ENCODE measurements around the gene ZNF273. TPM values are rescaled to one million over a fixed set of nuclear protein-coding genes. Genes with fewer than 3 reads are reported as not detected.

The ZNF273 gene
- total and polyA plus RNA-seq, 10 of the 15 experiments (the other 5 are each of a cell fraction or from before 2014, with no cell fraction given): 4.8 to 12.3 (median 7.8) TPM

DNA sequence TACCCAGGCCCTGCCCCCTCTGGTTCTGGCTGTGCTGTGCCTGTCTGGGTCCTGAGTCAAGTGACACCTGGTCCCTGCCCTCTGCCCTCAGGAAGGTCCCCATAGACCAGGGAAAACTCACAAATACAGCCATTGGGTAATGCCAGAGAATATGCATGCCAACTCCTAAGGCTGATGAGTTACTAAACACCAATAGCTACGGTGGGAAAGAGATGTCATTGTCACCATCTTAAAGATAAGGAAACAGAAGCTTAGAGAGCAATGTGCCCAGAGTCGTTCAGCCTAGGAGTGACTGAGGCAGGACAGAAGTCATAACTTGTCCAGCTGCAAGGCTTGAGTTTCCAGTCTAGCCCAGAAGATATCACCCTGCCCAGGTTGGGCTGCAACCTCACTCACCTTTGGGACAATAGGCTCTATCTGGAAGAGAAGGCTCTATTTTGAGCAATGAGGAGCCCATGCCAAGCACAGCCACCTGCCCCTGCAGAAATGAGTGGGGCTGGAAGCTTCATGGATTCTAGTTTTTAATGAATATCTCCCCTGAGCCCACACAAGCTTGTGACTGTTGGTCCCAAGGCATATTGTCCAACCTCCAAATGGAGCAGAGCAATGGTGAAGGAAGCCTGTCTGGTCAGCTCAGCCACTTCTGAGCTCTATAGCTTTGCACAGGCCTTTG lies 42.6 kb downstream of the ZNF273 start:
- WGBS (ENCODE audit: insufficient coverage, insufficient replicate concordance, low lambda C conversion rate, missing lambda C conversion rate): 0% methylated on average over 2 of the region's 2 CpGs
- H3K4me1 ChIP-seq (ENCODE audit: control insufficient read depth, insufficient read depth, low read length): no peaks in the 10 kb centered on the region
- no peaks in the 10 kb centered on the region; a peak in 1 of 4 replicates for H3K27me3 ChIP-seq (replicated peaks in 1 of 2; ENCODE audit: control insufficient read depth in 2 of 2, insufficient read depth in 2 of 2, low read length in 1 of 2)
- ATAC-seq (no peak), DNase-seq (ENCODE audit: low read depth, low spot score) (no peak), FAIRE-seq (no peak)
- H4K20me1 ChIP-seq (ENCODE audit: control insufficient read depth, insufficient read depth): no peaks in the 10 kb centered on the region
- no peak overlapping the region for H3K4me3 ChIP-seq
- RAD21 ChIA-PET (ENCODE audit: unreplicated experiment): no interaction called here
- no peaks in the 10 kb centered on the region for H3K36me3 ChIP-seq (ENCODE audit: control insufficient read depth in 2 of 2, insufficient read depth in 2 of 2, low read length in 1 of 2)
- H3K27ac ChIP-seq (ENCODE audit: control insufficient read depth, insufficient read depth): no peak overlapping the region
- H2AFZ ChIP-seq (ENCODE audit: control insufficient read depth, low read depth, low read length): no peak overlapping the region
- CTCF ChIA-PET: interaction anchor here (1.3 kb wide), 1 partner anchor 42 kb away, joined by 5 read pairs; the partner anchor contains the start of gene ZNF273
- intact Hi-C loops (cut with micrococcal nuclease; ENCODE audit: unreplicated experiment) (no loop called here), in situ Hi-C loops (cut with MboI) (no loop called here)
- no peak overlapping the region for H3K9ac ChIP-seq (ENCODE audit: control insufficient read depth, insufficient read depth, low read length)
- H3K9me3 ChIP-seq (replicated peaks; ENCODE audit: control insufficient read depth, insufficient read depth, low read length): no peaks in the 10 kb centered on the region; the same call in 2 of the 3 replicates
- BruUV-seq (replicated peaks): no TSS peak
- TF ChIP-seq, protein P1, sequence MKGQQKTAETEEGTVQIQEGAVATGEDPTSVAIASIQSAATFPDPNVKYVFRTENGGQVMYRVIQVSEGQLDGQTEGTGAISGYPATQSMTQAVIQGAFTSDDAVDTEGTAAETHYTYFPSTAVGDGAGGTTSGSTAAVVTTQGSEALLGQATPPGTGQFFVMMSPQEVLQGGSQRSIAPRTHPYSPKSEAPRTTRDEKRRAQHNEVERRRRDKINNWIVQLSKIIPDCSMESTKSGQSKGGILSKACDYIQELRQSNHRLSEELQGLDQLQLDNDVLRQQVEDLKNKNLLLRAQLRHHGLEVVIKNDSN (IDR thresholded peaks at IDR 0.05; ENCODE audit: borderline replicate concordance, extremely low read length, insufficient read depth, low read depth, low read length): no peak
- TF ChIP-seq POLR2A (IDR thresholded peaks at IDR 0.05; ENCODE audit: low read depth, low read length): no peak
- TF ChIP-seq TBL1XR1 (IDR thresholded peaks at IDR 0.05; ENCODE audit: low read depth, low read length): no peak
- no peak for TF ChIP-seq NFYB (IDR thresholded peaks at IDR 0.05; ENCODE audit: insufficient read depth, low read depth, low read length)
- no peak for TF ChIP-seq ASH2L (IDR thresholded peaks at IDR 0.05; ENCODE audit: borderline replicate concordance, low read depth)
- TF ChIP-seq MEF2A (IDR thresholded peaks at IDR 0.05; ENCODE audit: insufficient read depth, low read depth, low read length): no peak
- TF ChIP-seq CHD2 (IDR thresholded peaks at IDR 0.05; ENCODE audit: borderline replicate concordance, low read depth, low read length): no peak
- TF ChIP-seq, protein P2, sequence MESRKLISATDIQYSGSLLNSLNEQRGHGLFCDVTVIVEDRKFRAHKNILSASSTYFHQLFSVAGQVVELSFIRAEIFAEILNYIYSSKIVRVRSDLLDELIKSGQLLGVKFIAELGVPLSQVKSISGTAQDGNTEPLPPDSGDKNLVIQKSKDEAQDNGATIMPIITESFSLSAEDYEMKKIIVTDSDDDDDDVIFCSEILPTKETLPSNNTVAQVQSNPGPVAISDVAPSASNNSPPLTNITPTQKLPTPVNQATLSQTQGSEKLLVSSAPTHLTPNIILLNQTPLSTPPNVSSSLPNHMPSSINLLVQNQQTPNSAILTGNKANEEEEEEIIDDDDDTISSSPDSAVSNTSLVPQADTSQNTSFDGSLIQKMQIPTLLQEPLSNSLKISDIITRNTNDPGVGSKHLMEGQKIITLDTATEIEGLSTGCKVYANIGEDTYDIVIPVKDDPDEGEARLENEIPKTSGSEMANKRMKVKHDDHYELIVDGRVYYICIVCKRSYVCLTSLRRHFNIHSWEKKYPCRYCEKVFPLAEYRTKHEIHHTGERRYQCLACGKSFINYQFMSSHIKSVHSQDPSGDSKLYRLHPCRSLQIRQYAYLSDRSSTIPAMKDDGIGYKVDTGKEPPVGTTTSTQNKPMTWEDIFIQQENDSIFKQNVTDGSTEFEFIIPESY (IDR thresholded peaks at IDR 0.05): no peak
- TF ChIP-seq, protein P3, sequence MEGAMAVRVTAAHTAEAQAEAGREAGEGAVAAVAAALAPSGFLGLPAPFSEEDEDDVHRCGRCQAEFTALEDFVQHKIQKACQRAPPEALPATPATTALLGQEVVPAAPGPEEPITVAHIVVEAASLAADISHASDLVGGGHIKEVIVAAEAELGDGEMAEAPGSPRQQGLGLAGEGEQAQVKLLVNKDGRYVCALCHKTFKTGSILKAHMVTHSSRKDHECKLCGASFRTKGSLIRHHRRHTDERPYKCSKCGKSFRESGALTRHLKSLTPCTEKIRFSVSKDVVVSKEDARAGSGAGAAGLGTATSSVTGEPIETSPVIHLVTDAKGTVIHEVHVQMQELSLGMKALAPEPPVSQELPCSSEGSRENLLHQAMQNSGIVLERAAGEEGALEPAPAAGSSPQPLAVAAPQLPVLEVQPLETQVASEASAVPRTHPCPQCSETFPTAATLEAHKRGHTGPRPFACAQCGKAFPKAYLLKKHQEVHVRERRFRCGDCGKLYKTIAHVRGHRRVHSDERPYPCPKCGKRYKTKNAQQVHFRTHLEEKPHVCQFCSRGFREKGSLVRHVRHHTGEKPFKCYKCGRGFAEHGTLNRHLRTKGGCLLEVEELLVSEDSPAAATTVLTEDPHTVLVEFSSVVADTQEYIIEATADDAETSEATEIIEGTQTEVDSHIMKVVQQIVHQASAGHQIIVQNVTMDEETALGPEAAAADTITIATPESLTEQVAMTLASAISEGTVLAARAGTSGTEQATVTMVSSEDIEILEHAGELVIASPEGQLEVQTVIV (IDR thresholded peaks at IDR 0.05; ENCODE audit: borderline replicate concordance, partially characterized antibody): no peak
- no peak for TF ChIP-seq EZH2 (IDR thresholded peaks at IDR 0.05; ENCODE audit: borderline replicate concordance, control insufficient read depth, low read depth, low read length)
- TF ChIP-seq RCOR1 (conservative IDR thresholded peaks at IDR 0.05; ENCODE audit: low read depth, low read length): no peak
- TF ChIP-seq, protein P4, sequence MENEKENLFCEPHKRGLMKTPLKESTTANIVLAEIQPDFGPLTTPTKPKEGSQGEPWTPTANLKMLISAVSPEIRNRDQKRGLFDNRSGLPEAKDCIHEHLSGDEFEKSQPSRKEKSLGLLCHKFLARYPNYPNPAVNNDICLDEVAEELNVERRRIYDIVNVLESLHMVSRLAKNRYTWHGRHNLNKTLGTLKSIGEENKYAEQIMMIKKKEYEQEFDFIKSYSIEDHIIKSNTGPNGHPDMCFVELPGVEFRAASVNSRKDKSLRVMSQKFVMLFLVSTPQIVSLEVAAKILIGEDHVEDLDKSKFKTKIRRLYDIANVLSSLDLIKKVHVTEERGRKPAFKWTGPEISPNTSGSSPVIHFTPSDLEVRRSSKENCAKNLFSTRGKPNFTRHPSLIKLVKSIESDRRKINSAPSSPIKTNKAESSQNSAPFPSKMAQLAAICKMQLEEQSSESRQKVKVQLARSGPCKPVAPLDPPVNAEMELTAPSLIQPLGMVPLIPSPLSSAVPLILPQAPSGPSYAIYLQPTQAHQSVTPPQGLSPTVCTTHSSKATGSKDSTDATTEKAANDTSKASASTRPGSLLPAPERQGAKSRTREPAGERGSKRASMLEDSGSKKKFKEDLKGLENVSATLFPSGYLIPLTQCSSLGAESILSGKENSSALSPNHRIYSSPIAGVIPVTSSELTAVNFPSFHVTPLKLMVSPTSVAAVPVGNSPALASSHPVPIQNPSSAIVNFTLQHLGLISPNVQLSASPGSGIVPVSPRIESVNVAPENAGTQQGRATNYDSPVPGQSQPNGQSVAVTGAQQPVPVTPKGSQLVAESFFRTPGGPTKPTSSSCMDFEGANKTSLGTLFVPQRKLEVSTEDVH (IDR thresholded peaks at IDR 0.05; ENCODE audit: low read depth, partially characterized antibody): no peak
- TF ChIP-seq ZNF24 (IDR thresholded peaks at IDR 0.05): no peak
- H3K79me2 ChIP-seq (ENCODE audit: control insufficient read depth, insufficient read depth, low read length): no peaks in the 10 kb centered on the region
- H3K4me2 ChIP-seq (ENCODE audit: control insufficient read depth, insufficient read depth): no peak overlapping the region
- POLR2A ChIA-PET: no interaction called here
- SMC1A ChIA-PET (ENCODE audit: uncharacterized antibody, unreplicated experiment): no interaction called here
